SH-SY5Y (cell line): ENCODE measurements around the gene GIMAP8.

Source experiments
- GATA2 ChIP-seq: IDR thresholded peaks from 2 replicates; pipeline ENCODE4 v1.6.1; 2011; ENCODE audit warnings: mild to moderate bottlenecking, low read depth, low read length
- GATA3 ChIP-seq: IDR thresholded peaks from 2 replicates; pipeline ENCODE4 v1.6.1; 2011; ENCODE audit warnings: low read depth, mild to moderate bottlenecking, low read length, moderate library complexity

DNA sequence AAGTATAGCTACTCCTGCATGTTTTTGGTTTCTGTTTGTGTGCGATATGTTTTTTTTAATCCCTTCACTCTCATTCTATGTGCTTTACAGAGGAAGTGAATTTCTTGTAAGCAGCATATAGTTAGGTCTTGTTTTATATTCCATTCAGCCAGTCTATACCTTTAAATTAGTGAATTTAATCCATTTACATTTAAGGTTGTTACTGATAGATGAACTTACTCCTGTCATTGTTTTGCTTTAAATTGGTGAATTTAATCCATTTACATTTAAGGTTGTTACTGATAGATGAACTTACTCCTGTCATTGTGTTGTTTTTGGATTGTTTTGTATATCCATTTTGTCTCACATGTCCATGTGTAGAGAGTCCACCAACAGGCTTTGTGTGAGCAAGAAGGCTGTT is 11.1 kb downstream of the GIMAP8 start:
- TF ChIP-seq GATA3 (no peak), GATA2 (no peak)
